SJSA1 (cell line): ENCODE data around the gene MT4. TPM values are rescaled to one million over a fixed set of nuclear protein-coding genes. Genes with fewer than 3 reads are reported as not detected.

Experiments
- DNase-seq, 2 experiments: peaks; one replicate each; pipeline ENCODE4 v3.0.0-alpha.2; 2015 to 2020; ENCODE audit warnings: low spot score in 2 of 2, low read depth in 1 of 2
- H3K27ac ChIP-seq: fragments of 250-450 bp; sonication (Bioruptor Pico); 2 replicates; pipeline ENCODE4 v1.5.1; 2020; ENCODE audit warnings: mild to moderate bottlenecking, moderate library complexity
- H3K27me3 ChIP-seq: fragments of 250-450 bp; sonication (Bioruptor Pico); replicated peaks from 2 replicates; pipeline ENCODE4 v1.5.1; 2020; ENCODE audit warnings: mild to moderate bottlenecking, moderate library complexity
- H3K36me3 ChIP-seq: fragments of 250-450 bp; sonication (Bioruptor Pico); 2 replicates; pipeline ENCODE4 v1.5.1; 2020; ENCODE audit warnings: mild to moderate bottlenecking
- H3K4me1 ChIP-seq: fragments of 250-450 bp; sonication (Bioruptor Pico); replicated peaks from 2 replicates; pipeline ENCODE4 v1.6.1; 2021; ENCODE audit warnings: mild to moderate bottlenecking
- H3K4me3 ChIP-seq: fragments of 250-450 bp; sonication (Bioruptor Pico); 2 replicates; pipeline ENCODE4 v1.5.1; 2020; ENCODE audit warnings: mild to moderate bottlenecking
- H3K9me3 ChIP-seq: fragments of 250-450 bp; sonication (Bioruptor Pico); replicated peaks from 2 replicates; pipeline ENCODE4 v1.5.1; 2020; ENCODE audit warnings: mild to moderate bottlenecking
- total RNA-seq: library from RNA; depleted of rRNA; stranded (reverse); fragments of >200 nt; shearing (Covaris generic); gene quantifications from 2 replicates; pipeline ENCODE4 v1.2.3, GENCODE V29; 2014; rRNA removed

Gene MT4
- total RNA-seq = not detected in 2 replicates

DNA sequence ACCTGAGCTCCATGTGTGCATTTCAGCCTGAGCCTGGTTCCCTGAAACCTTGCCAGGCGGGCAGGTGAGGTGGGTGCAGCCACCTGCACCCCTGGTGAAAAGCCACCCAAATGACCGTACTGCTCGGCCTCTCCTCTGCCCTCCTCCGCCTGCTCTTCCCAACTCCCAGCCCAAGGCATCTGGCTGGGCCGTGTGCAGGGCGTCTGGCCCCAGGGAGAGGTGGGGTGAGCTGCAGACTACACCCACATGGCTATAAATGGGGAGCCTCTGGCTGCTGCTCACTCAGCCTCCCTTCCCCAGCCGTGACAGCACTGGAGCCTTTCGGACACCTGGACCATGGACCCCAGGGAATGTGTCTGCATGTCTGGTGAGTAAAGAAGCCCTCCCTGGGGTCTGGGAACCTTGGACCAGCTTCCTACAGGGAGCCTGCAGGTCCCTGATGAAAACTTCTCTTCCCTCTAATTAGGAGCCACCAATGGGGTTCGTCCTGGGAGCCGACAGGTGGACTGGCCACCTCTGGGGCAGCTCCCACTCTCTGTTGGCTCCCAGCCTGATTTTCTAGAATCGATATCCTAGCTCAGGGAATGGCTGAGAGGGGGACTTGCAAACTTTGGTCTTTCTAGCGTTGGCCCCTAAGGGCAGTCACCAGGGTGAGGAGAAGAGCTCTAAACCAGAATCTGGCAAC lies at the start of gene MT4:
TSS of gene MT4 (plus strand) at position 281 of the 685 bp plus-strand sequence. CDS start at position 337, 56 bp downstream.
- Histone ChIP-seq H3K9me3 (no peaks in the 10 kb centered on the region), H3K36me3 (no peaks in the 10 kb centered on the region), H3K4me1 (no peaks in the 10 kb centered on the region), H3K27me3 (0 out of 2 replicates have a peak, but pooled peaks cover 14% of the 10 kb centered on the region), H3K4me3 (no peak within 1 kb of the TSS), H3K27ac (no peak within 1 kb of the TSS)
- DNase-seq = no peak

DNA sequence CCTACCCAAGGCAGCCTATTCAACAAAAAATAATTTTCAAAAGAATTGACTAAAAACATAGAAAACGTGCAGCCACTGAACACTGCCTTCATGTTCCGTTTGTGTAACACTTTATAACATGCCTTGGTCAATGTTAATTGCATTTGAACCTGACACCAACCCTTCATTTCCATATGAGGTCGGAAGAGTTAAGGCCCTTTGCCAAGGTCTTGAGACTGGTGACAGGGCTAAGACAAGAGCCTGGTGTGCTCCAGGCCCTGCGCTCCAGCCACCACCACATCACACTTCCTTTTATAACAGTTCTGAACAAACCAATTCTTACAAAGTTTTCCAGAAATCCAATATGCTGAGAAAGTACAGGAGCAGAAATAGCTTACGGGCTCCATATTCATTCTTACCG lies 49.2 kb upstream of the MT4 start:
- H3K36me3 ChIP-seq = 0 out of 2 replicates have a peak, but pooled peaks cover 3% of the 10 kb centered on the region
- peaks cover 13% of the 10 kb centered on the region for H3K4me1 ChIP-seq
- no peaks in the 10 kb centered on the region for H3K9me3 ChIP-seq
- H3K4me3 ChIP-seq = no peak overlapping the region
- H3K27me3 ChIP-seq = no peaks in the 10 kb centered on the region
- DNase-seq = no peak
- no peak overlapping the region for H3K27ac ChIP-seq

DNA sequence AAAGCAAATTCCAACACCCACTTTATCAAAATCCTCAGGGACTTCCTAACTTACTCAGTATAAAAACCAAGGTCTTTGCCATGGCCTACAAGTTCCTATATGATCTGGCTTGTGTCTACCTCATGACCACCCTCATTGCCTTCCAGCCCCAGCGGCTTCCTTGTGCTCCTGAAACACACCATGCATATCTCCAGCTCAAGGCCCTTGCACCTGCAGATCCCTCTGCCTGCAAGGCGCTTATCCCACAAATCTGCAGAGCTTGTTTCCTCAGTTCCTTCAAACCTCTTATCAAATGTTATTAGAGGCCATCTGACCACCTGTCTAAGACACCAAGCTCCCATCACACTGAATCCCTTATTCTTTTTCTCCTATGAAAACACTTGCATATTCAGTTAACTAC lies 47.7 kb upstream of the MT4 start:
- no peak overlapping the region for H3K27ac ChIP-seq
- H3K27me3 ChIP-seq = no peaks in the 10 kb centered on the region
- H3K4me1 ChIP-seq = peaks cover 13% of the 10 kb centered on the region
- no peak for DNase-seq
- no peaks in the 10 kb centered on the region for H3K9me3 ChIP-seq
- H3K36me3 ChIP-seq = 0 out of 2 replicates have a peak, but pooled peaks cover 3% of the 10 kb centered on the region
- no peak overlapping the region for H3K4me3 ChIP-seq

- peaks cover 13% of the 10 kb centered on the region for H3K4me1 ChIP-seq
- 0 out of 2 replicates have a peak, but pooled peaks cover 3% of the 10 kb centered on the region for H3K36me3 ChIP-seq
- H3K9me3 ChIP-seq = no peaks in the 10 kb centered on the region
- H3K4me3 ChIP-seq = no peak overlapping the region
- H3K27me3 ChIP-seq = no peaks in the 10 kb centered on the region
- no peak overlapping the region for H3K27ac ChIP-seq
- no peak for DNase-seq
These were observed 46.4 kb upstream of the MT4 start for GRCh38 chr16:56518425-56518824.

- H3K27ac ChIP-seq = no peak within 1 kb of the TSS
- no peaks in the 10 kb centered on the region for H3K27me3 ChIP-seq
- H3K4me1 ChIP-seq = peaks cover 13% of the 10 kb centered on the region
- H3K36me3 ChIP-seq = 0 out of 2 replicates have a peak, but pooled peaks cover 3% of the 10 kb centered on the region
- peak within 1 kb of the TSS; percentile 78 for H3K4me3 ChIP-seq
- H3K9me3 ChIP-seq = no peaks in the 10 kb centered on the region
- DNase-seq = peak; percentile 78 to 84
These were observed 45.2 kb upstream of the MT4 start, which contains the start of gene BBS2 for GRCh38 chr16:56519459-56520250. Gene BBS2 (minus strand): TSS chr16:56520024. CDS start chr16:56519862, 162 bp downstream.

GRCh38 chr16:56520251-56520577 lies 44.7 kb upstream of the MT4 start:
- Histone ChIP-seq H3K27ac (no peak overlapping the region), H3K4me3 (peak overlapping the region; percentile 78), H3K9me3 (no peaks in the 10 kb centered on the region), H3K27me3 (no peaks in the 10 kb centered on the region), H3K36me3 (0 out of 2 replicates have a peak, but pooled peaks cover 3% of the 10 kb centered on the region), H3K4me1 (peaks cover 13% of the 10 kb centered on the region)
- no peak for DNase-seq

- H3K4me3 ChIP-seq = no peak overlapping the region
- no peaks in the 10 kb centered on the region for H3K36me3 ChIP-seq
- H3K4me1 ChIP-seq = peaks cover 4% of the 10 kb centered on the region
- peaks cover 8% of the 10 kb centered on the region for H3K27me3 ChIP-seq
- H3K9me3 ChIP-seq = no peaks in the 10 kb centered on the region
- DNase-seq = no peak
- H3K27ac ChIP-seq = no peak overlapping the region
These were observed 39.6 kb upstream of the MT4 start for GRCh38 chr16:56525236-56525635.

DNA sequence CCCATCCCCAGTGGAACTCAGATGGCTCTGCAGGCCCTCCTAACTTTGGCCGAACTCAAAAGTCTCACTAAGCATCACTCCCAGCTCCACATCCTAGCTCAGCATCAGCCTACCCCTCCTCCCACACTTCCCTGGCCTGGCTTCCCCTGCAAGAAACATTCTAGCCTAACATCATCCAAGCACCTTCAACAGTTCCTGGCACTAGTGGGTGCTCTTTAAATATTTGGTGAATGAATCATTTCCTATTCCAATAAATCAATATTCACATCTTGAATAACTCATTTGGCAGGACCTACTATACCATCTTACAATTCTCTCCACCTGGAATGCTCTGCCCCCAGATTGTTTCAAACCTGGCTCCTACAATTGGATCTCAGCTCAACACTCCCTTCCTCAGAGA lies 34.0 kb upstream of the MT4 start:
- no peak overlapping the region for H3K27ac ChIP-seq
- DNase-seq = no peak
- peaks cover 17% of the 10 kb centered on the region for H3K27me3 ChIP-seq
- H3K4me1 ChIP-seq = no peaks in the 10 kb centered on the region
- no peaks in the 10 kb centered on the region for H3K36me3 ChIP-seq
- no peak overlapping the region for H3K4me3 ChIP-seq
- no peaks in the 10 kb centered on the region for H3K9me3 ChIP-seq

- no peaks in the 10 kb centered on the region for H3K9me3 ChIP-seq
- no peak overlapping the region for H3K27ac ChIP-seq
- H3K27me3 ChIP-seq = peaks cover 23% of the 10 kb centered on the region
- no peaks in the 10 kb centered on the region for H3K36me3 ChIP-seq
- DNase-seq = no peak
- no peaks in the 10 kb centered on the region for H3K4me1 ChIP-seq
- H3K4me3 ChIP-seq = no peak overlapping the region
These were observed 32.2 kb upstream of the MT4 start for GRCh38 chr16:56532714-56533113.

DNA sequence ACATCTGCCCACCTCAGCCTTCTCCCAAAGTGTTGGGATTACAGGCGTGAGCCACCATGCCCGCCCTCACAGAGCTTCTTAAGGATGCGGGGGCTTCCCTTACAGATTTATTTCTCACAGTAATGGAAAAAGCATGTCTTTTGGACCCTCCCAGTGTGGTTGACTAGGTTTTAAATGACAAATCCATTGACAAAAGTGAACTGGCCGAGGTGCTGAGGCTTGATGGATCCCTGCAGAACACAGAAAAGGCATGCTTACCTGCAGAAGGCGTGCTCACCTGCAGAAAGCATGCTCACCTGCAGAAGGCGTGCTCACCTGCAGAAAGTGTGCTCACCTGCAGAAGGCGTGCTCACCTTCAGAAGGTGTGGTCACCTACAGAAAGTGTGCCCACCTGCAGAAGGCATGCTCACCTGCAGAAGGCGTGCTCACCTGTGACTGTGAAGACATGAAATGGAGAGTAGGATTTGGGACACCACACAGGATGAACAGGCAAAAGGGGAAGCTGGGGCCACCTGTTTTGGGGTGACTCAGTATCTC lies 30.0 kb upstream of the MT4 start:
- H3K27me3 ChIP-seq = 0 out of 2 replicates have a peak, but pooled peaks cover 19% of the 10 kb centered on the region
- H3K27ac ChIP-seq = no peak overlapping the region
- no peak overlapping the region for H3K4me3 ChIP-seq
- no peaks in the 10 kb centered on the region for H3K36me3 ChIP-seq
- no peak for DNase-seq
- H3K9me3 ChIP-seq = no peaks in the 10 kb centered on the region
- H3K4me1 ChIP-seq = no peaks in the 10 kb centered on the region

DNA sequence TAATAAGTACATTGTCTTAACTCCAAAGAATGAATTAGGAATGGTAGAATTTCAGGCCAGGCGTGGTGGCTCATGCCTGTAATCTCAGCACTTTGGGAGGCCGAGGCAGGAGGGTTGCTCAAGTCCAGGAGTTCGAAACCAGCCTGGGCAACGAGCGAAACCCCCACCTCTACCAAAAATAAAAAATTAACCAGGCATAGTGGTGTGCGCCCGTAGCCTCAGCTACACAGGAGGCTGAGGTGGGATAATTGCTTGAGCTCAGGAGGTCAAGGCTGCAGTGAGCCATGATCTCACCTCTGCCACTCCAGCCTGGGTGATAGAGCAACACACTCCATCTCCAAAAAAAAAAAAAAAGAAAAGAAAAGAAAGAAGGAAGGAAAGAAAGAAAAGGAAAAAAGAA lies 26.5 kb upstream of the MT4 start:
- Histone ChIP-seq H3K4me1 (no peaks in the 10 kb centered on the region), H3K27ac (no peak overlapping the region), H3K36me3 (no peaks in the 10 kb centered on the region), H3K4me3 (no peak overlapping the region), H3K27me3 (0 out of 2 replicates have a peak, but pooled peaks cover 11% of the 10 kb centered on the region), H3K9me3 (no peaks in the 10 kb centered on the region)
- DNase-seq = no peak

DNA sequence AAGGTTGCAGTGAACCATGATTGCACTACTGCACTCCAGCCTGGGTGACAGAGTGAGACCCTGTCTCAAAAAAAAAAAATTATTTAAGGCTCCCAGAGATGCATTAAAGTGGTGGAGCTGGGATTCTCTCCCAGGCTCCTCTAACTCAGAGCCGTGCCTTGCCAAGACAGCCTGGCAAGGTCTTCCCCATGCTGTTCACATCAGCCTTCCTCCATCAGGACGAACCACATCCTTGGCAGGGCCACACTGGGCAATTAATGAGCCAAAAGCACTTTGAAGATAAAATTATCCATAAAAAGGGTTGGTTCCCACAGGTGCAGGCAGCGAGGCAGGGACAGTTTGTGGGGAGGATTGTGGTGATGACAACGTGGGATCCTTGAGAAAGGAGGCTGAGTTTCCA lies 25.2 kb upstream of the MT4 start:
- no peaks in the 10 kb centered on the region for H3K9me3 ChIP-seq
- no peaks in the 10 kb centered on the region for H3K4me1 ChIP-seq
- no peaks in the 10 kb centered on the region for H3K36me3 ChIP-seq
- peaks cover 11% of the 10 kb centered on the region; the same call in 1 of the 2 replicates for H3K27me3 ChIP-seq
- H3K27ac ChIP-seq = no peak overlapping the region
- DNase-seq = no peak
- H3K4me3 ChIP-seq = no peak overlapping the region

DNA sequence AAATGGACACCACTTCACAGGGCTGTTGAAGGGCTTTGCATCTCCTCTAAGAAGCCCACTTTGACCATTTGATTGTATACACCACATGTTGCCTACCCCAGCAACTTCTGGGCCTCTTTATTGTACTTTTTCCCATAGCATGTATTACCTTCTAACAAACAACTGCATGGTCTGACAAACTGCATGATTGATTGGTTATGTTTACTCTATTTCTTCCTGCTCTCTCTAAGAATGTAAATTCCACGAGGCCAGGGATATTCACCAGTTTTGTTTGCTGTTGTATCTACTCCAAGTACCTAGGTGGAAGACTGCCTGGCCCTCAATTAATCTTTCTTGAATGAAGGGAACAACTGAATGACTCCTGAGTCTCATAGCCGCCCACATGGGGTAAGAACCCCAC lies 22.8 kb upstream of the MT4 start:
- Histone ChIP-seq H3K4me3 (no peak overlapping the region), H3K27me3 (peaks cover 2% of the 10 kb centered on the region; the same call in 1 of the 2 replicates), H3K4me1 (no peaks in the 10 kb centered on the region), H3K27ac (no peak overlapping the region), H3K9me3 (no peaks in the 10 kb centered on the region), H3K36me3 (no peaks in the 10 kb centered on the region)
- no peak for DNase-seq
